Ovary (tissue), 9 donors: ENCODE measurements around the gene CABLES1. TPM values are rescaled to one million over a fixed set of nuclear protein-coding genes. Genes with fewer than 3 reads are reported as not detected.

Source experiments
- DNase-seq, 5 donors: peaks; one replicate each; pipeline ENCODE4 v3.0.0-alpha.2; 2019 to 2020
- H3K27ac ChIP-seq, 2 donors: fragments of 200-600 bp; one replicate each; pipeline versions ENCODE4 v1.5.1 to v1.8.0; 2019 to 2022
- H3K27me3 ChIP-seq: fragments of 200-600 bp; one replicate; pipeline ENCODE4 v1.8.0; 2022
- H3K36me3 ChIP-seq: fragments of 200-600 bp; sonication (generic); one replicate; pipeline ENCODE4 v1.5.1; 2019
- H3K4me1 ChIP-seq: one replicate; pipeline ENCODE4 v1.8.1; 2013; ENCODE audit warnings: mild to moderate bottlenecking, moderate library complexity; ENCODE audit not compliant: insufficient read depth
- H3K4me3 ChIP-seq: fragments of 200-600 bp; sonication (generic); one replicate; pipeline ENCODE4 v1.5.1; 2017
- H3K9me3 ChIP-seq, 2 donors: fragments of 200-600 bp in 1 of 2; sonication (generic) in 1 of 2; one replicate each; pipeline versions ENCODE4 v1.5.1 to v1.8.1; 2013 to 2019; ENCODE audit warnings: mild to moderate bottlenecking in 1 of 2, moderate library complexity in 1 of 2
- CTCF ChIP-seq, 3 donors: fragments of 450-650 bp in 2 of 3; fragments of 200-600 bp in 1 of 3; IDR thresholded peaks; one replicate each; pipeline versions ENCODE4 v1.5.1 to v1.8.0; 2016 to 2022; ENCODE audit warnings: antibody characterized with exemption in 3 of 3, mild to moderate bottlenecking in 1 of 3
- EP300 ChIP-seq: sonication (generic); formaldehyde crosslinking; IDR thresholded peaks from one replicate; pipeline ENCODE4 v1.6.1; 2017; ENCODE audit warnings: antibody characterized with exemption
- POLR2A ChIP-seq: fragments of 450-650 bp; IDR thresholded peaks from one replicate; pipeline ENCODE4 v1.6.1; 2017; ENCODE audit warnings: antibody characterized with exemption, mild to moderate bottlenecking, moderate library complexity
- WGBS, 3 donors: extraction: QIAGEN DNeasy Blood & Tissue Kit in 1 of 3; methylation state at CpG; one replicate each; pipeline versions ENCODE4 v1.1.5 to v1.1.7; 2013 to 2017; 5-methylcytosine and 5-hydroxymethylcytosine counted together
- intact Hi-C, 4 donors: fragments of 100-400 bp; cut with DNase I; formaldehyde crosslinking; loops; one replicate each; pipeline versions ENCODE4 v1.11.0 to v1.15.1; 2022 to 2023
- polyA plus RNA-seq, 2 donors: library from polyadenylated mRNA; stranded (reverse); fragments of 200-250 nt in 1 of 2; fragments of 350-450 nt in 1 of 2; fragmentation: Illumina TruSeq in 1 of 2; extraction: RNeasy Lipid Tissue Mini Kit (QIAGEN cat#74804) in 1 of 2; gene quantifications; one replicate each; pipeline ENCODE4 v1.2.3, GENCODE V29; 2013 to 2014
- total RNA-seq, 7 donors: library from RNA; depleted of rRNA in 2 of 7; stranded (reverse); fragments of >200 nt in 2 of 7; fragmentation: NEBNext Ultra II Directional in 3 of 7; extraction: Animal tissue kit (Norgen Biotek cat#: 25700) in 3 of 7; gene quantifications; one replicate each; pipeline versions ENCODE4 v1.1.0 to v1.2.4, GENCODE V29; 2016 to 2023
- donor health status: DM: no; HTN: no; CAD: no; lungs with moderate emphysema.
- donor health status: DM: no; HTN: no; CAD: no.
- donor health status: Bipolar disorder and iron deficiency.
- donor health status: DM: yes; HTN: yes; CAD: no.
- donor health status: DM: no; HTN: no; CAD: no.
- donor health status: DM: yes; HTN: yes; CAD: no.

Gene CABLES1
- total and polyA plus RNA-seq, 9 donors, result 2.6 to 8.9 (median 5.3) TPM

GRCh38 chr18:23209031-23209430 lies 73.7 kb downstream of the CABLES1 start:
- intact Hi-C loops, result no loop called here
- TF ChIP-seq POLR2A (no peak), EP300 (no peak), CTCF (IDR thresholded peaks at IDR 0.05) (no peak)
- 93 to 96% (median 93%) methylated on average over 3 of the region's 3 CpGs for WGBS, 3 donors

GRCh38 chr18:23209796-23210195 lies 74.5 kb downstream of the CABLES1 start:
- Histone ChIP-seq H3K4me1 (peaks cover 18% of the 10 kb centered on the region), H3K27ac (no peak overlapping the region), H3K9me3 (no peaks in the 10 kb centered on the region), H3K4me3 (no peak overlapping the region), H3K36me3 (no peaks in the 10 kb centered on the region), H3K27me3 (no peaks in the 10 kb centered on the region)
- WGBS, 3 donors, result 73 to 85% (median 82%) methylated on average over 7 of the region's 7 CpGs
- no peak for TF ChIP-seq POLR2A
- TF ChIP-seq CTCF (IDR thresholded peaks at IDR 0.05), result no peak
- TF ChIP-seq EP300, result no peak
- no peak for DNase-seq
- intact Hi-C loops, result no loop called here

More at GRCh38 chr18:23209031-23209430, 73.7 kb downstream of the CABLES1 start:
- no peaks in the 10 kb centered on the region for H3K27me3 ChIP-seq
- DNase-seq, result no peak
- no peak overlapping the region for H3K27ac ChIP-seq
- H3K9me3 ChIP-seq, result no peaks in the 10 kb centered on the region
- peaks cover 18% of the 10 kb centered on the region for H3K4me1 ChIP-seq
- H3K4me3 ChIP-seq, result no peak overlapping the region
- H3K36me3 ChIP-seq, result no peaks in the 10 kb centered on the region

GRCh38 chr18:23210526-23210925 lies 75.2 kb downstream of the CABLES1 start:
- no peak overlapping the region for H3K4me3 ChIP-seq
- peaks cover 18% of the 10 kb centered on the region for H3K4me1 ChIP-seq
- no peak overlapping the region for H3K27ac ChIP-seq
- WGBS, 3 donors, result 15 to 31% (median 27%) methylated on average over 7 of the region's 7 CpGs
- DNase-seq, result no peak
- no peaks in the 10 kb centered on the region for H3K36me3 ChIP-seq
- TF ChIP-seq CTCF (IDR thresholded peaks at IDR 0.05), result no peak
- TF ChIP-seq EP300, result no peak
- no peak for TF ChIP-seq POLR2A
- no peaks in the 10 kb centered on the region for H3K9me3 ChIP-seq
- H3K27me3 ChIP-seq, result no peaks in the 10 kb centered on the region
- intact Hi-C loops, result no loop called here

- Histone ChIP-seq H3K27me3 (no peaks in the 10 kb centered on the region), H3K9me3 (no peaks in the 10 kb centered on the region), H3K4me3 (no peak overlapping the region), H3K4me1 (peaks cover 18% of the 10 kb centered on the region), H3K27ac (no peak overlapping the region), H3K36me3 (no peaks in the 10 kb centered on the region)
- 31 to 53% (median 44%) methylated on average over 3 of the region's 3 CpGs for WGBS, 3 donors
- no peak for TF ChIP-seq CTCF (IDR thresholded peaks at IDR 0.05)
- TF ChIP-seq EP300, result no peak
- no peak for TF ChIP-seq POLR2A
- intact Hi-C loops, result no loop called here
- no peak for DNase-seq
These were observed 75.9 kb downstream of the CABLES1 start for GRCh38 chr18:23211146-23211545.
